DMS 273 treated with DMSO at 0.1 percent for 48 hours (cell line): ENCODE data around the gene RAB35.
"Not testable (repeated sequence)": the region's sequence is repeated elsewhere in the genome, so short reads cannot be mapped to it uniquely, and the experiment has no call there.

Source experiments
- DNase-seq: peaks from one replicate; lab custom pipeline; 2025; lab: John Stamatoyannopoulos, UW

RAB35 gene

GRCh38 chr12:120060717-120061116 is 55.8 kb downstream of the RAB35 start:
- DNase-seq: no peak

- DNase-seq: no peak
Observed at GRCh38 chr12:120060196-120060595, 56.4 kb downstream of the RAB35 start.

- no peak for DNase-seq
Observed at GRCh38 chr12:120056739-120057138, 59.8 kb downstream of the RAB35 start.

GRCh38 chr12:120055231-120056000 is 61.1 kb downstream of the RAB35 start:
- DNase-seq: no peak

GRCh38 chr12:120054293-120054692 is 62.3 kb downstream of the RAB35 start:
- DNase-seq: no peak

- DNase-seq: no peak
Observed at GRCh38 chr12:120051535-120051934, 65.0 kb downstream of the RAB35 start.

- DNase-seq: no peak
Observed at GRCh38 chr12:120049426-120049825, 67.1 kb downstream of the RAB35 start.

- DNase-seq: no peak
Observed at GRCh38 chr12:120048263-120048662, 68.3 kb downstream of the RAB35 start.

GRCh38 chr12:120047072-120047471 is 69.5 kb downstream of the RAB35 start:
- no peak for DNase-seq

- not testable (repeated sequence) for DNase-seq
Observed at GRCh38 chr12:120045367-120045766, 71.2 kb downstream of the RAB35 start.
